SIG-M5 treated with dmso at 0.1 percent for 504 hours (cell line): ENCODE data around the gene BHLHE23.
A peak's percentile ranks its signal among the peaks of the same experiment; 100 is the strongest.
"Not testable (repeated sequence)": the region's sequence is repeated elsewhere in the genome, so short reads cannot be mapped to it uniquely, and the experiment has no call there.

Source experiments
- DNase-seq: peaks from one replicate; lab custom pipeline; 2025; ENCODE audit not compliant: unreplicated experiment; lab: John Stamatoyannopoulos, UW

Gene BHLHE23

DNA sequence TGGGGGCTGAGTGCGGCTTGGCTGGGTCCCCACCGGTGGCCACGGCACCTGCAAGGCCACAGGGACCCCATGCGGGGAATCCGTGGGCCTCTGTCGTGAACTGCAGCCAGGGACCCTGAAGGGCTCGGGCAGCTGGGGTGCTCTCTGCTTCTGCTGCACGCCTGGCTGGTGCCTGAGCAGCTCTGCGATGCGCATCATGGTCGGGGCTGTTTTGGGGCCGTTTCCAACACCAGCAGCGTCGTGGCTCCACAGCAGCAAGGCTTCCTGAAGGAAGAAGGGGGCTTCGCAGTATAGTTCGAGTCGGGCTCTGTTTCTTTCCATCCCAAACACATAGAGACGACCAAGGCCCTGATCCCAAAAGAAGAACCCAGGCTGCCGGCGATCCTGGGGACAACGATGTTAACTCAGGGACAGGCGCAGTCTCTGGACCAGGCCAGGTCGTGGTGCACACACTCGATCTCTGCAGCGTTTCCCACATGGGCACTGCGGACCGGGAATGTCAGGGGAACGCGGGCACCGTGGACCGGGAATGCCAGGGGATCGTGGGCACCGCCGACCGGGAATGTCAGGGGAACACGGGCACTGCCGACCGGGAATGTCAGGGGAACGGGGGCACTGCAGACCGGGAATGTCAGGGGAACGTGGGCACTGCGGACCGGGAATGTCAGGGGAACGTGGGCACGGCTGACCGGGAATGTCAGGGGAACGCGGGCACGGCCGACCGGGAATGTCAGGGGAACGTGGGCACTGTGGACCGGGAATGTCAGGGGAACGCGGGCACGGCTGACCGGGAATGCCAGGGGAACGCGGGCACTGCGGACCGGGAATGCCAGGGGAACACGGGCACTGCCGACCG, 36.8 kb upstream of the BHLHE23 start:
- no peak for DNase-seq

DNA sequence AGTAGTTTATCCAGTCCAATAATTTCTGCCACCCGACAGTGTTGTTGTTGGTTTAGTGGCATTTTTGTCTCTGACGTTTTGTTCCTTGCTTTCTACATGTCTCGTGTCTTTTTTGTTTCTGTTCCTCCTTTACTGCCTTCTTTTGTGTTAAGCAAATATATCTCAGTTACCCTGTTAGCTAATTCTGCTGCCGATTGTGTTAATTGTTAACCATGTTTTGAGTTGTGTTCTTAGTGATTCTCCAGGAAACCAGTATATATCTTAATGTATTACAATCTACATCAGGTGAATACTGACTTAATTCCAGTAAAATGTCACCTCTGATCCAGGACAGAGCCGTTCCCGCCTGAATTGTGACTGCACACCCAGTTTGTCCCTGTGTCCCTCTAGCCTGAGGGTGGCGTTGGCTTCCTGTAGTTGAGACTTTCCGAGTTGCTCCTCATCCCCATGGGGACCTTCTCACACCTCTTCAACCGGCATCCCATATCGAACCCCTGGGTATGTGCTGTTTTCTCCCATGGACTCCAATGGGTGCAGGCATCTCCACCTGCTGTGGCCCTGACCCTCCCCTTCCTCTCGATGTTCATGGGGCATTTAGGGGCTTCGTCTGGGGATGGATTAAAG, 35.8 kb upstream of the BHLHE23 start:
- DNase-seq, result peak; percentile 20

DNA sequence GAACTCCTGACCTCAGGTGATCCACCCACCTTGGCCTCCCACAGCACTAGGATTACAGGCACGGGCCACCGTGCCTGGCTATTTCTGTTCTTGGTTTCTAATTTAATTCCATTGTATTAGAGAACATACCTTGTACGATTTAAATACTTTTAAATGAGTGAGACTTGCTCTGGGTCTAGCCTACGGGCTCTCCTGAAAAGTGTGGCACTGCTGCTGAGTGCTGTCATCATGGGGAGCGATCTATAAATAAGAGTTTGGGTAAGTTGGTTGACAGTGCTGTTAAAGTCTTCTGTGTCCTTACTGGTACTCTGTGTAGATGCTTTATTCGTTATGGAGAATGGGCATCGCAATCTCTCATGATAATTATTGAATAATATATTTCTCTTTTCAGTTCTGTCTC, 35.0 kb upstream of the BHLHE23 start:
- DNase-seq, result no peak

DNA sequence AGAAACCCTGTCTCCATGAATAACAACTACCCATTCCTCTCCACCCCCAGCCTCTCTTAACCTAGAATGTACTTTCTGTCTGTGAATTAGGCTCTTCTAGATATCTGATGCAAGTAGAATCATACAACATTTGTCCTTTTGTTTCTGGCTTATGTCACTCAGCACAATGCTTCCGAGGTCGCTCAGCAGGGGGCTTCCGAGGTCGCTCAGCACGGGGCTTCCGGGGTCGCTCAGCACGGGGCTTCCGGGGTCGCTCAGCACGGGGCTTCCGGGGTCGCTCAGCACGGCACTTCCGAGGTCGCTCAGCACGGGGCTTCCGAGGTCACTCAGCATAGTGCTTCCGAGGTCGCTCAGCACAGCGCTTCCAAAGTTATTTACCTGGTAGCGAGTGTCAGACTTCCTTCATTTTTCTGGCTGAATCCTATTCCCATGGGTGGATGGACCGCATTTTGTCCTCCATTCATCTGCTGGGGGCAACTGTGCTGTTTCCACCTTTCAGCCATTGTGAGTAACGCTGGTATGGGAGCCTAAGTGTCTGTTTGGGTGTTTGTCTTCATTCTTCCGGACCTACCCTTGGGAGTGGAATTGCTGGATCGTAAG, 31.0 kb upstream of the BHLHE23 start:
- DNase-seq, result no peak

DNA sequence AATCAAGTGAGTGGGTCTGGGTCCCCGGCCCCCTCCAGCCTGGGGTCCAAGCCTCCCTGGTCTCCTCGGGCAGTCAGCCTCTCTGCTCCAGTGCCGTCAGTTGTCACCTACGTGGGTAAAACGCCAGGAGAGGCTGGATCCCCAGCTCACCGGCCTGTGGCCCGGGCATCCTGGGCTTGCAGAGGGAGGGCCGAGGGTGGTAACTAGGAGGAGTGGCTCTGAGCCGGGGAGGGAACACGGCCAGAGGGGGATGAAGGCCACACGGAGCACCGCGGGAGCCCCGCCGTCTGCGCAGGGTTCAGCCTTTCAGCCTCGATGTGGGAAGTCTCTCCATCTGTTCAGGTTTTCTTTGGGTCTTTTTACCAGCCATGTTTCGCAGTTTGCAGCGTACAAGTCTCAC, 29.5 kb upstream of the BHLHE23 start:
- no peak for DNase-seq

DNA sequence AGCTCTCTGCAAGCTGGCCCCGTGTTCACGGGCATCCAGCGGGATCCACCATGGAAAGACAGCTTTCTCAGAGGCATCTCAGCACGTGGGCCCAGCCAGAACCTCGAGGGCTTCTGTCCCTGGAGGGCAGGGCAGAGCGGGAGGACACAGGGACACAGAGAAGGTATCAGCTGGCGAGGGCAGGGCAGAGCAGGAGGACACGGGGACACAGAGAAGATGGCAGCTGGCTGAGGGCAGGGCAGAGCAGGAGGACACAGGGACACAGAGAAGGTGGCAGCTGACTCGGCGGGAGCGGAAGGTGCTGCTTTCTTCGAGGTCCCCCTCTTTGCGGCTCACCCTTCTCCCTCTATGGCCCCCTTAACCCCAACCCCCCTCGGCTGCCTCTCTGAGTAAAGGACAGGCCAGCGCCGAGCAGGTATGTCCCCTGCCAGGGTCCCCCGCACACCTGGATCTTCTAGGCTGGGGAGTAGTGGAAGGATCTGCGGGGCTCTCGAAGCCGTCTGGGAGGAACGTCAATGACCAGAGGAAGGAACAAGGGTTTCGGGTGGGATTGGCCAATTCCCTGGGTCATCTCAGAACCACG, 28.9 kb upstream of the BHLHE23 start:
- DNase-seq, result no peak

DNA sequence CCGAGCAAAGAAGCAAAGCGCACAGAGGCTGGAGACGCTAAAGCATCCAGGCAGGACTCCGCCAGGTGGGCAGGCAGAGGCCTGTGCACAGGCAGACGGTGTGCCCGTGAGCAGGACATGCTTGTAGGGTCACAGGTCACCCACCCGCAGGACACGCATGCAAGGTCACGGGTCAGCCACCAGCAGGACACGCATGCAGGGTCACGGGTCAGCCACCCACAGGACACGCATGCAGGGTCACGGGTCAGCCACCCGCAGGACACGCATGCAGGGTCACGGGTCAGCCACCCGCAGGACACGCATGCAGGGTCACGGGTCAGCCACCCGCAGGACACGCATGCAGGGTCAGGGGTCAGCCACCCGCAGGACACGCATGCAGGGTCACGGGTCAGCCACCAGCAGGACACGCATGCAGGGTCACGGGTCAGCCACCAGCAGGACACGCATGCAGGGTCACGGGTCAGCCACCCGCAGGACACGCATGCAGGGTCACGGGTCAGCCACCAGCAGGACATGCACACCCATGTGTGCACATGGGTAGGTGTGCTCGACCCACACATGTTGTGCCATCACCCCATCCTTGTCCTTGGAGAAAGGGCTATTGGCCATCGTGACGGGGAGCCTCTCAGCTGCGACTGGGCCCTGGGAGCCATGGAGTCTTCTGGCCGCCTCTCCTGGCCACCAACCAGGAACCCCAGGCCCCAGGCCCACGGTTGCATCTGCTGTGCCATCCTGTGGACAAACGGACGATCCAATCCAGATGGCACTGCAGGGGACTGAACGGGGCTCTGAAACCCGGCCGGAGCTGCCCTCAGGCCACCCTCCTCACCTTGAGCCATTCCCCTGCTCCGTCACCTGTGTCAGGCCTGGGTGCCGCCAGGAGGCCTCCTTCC, 28.2 kb upstream of the BHLHE23 start:
- not testable (repeated sequence) for DNase-seq

DNA sequence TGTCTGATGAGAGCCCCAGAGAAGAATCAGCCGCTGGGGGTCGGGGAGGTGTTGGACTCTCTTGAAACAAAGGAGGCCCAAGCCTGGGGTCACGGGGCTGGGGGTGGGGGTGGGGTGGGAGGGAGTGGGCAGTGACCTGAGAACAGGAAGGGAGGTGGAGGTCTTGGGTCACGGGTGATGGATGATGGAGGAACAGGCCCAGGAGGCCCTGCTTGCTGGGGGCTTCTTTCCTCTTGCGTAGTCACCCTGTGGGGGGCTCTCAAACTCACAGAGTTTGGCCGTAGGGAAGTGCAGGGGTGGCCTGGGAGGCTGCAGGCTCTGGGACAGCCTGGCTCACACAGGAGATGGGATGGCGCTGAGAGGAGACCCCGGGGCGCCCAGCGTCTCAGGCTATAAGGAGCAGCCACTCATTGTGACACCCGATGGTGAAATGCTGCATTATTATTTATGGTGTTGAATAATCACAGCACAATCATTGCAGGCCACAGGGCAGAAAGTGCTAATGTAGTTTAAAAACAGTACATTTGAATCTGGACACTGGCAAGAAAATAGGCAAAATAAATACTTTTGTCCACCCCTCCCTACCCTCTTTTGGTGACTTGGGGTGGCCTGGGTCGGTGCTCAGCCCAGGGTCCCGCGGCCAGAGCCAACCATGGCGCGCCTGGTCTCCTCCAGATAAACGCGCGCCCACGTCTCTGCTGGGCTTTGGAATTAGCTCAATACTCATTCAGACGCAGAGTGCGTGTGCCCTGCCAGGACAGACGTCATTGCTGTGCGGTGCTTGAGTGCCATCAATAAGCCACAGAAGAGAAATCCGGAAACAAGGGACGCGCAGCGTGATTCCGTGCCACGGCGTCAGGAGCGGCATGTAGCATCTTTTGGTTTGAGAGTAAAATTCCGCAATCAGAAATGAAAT, 27.3 kb upstream of the BHLHE23 start:
- DNase-seq, result no peak

DNA sequence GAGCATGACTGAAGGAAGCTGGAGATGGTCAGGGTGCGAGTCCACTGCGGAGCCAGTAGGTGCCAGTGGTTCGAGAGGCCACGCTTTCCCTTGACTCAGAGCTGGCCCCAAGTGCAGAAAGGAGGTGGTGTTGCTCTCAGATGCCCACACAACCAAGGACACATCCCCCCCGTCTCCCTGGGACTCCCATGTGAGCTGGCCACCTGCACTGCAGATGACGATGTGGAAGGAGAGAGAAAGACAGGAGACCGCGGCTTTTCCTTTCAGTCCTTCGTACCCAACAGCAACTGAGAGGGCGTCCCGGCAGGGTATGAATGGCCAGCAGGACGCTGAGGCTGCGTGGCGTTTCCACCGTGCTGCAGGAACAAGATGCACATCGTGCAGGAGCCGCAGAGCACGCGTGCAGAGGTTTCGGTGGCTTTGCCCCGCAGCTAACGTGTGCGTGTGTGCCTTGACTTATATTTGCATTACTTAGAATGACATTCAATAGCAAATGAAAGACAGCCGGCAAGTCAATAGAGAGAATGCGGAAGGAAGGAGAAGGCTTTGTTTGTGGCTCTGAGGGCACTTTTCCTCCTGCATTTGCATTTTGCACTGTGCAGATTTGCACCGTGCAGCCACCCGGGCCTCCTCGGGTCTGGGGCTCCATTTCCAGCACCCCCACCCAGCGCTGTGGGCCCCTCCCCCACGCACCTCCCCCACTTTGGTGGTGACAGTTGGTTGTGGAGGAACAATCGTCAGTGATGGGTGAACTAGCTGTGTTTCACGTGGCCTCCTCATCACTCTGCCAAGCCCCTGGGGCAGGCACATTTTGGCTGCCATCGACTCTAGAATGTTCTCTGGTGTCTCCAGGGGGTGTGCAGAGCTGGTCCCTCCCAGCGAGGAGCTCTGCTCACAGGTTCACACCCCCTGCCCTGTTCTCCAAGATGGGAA, 26.4 kb upstream of the BHLHE23 start:
- DNase-seq, result peak; percentile 29

DNA sequence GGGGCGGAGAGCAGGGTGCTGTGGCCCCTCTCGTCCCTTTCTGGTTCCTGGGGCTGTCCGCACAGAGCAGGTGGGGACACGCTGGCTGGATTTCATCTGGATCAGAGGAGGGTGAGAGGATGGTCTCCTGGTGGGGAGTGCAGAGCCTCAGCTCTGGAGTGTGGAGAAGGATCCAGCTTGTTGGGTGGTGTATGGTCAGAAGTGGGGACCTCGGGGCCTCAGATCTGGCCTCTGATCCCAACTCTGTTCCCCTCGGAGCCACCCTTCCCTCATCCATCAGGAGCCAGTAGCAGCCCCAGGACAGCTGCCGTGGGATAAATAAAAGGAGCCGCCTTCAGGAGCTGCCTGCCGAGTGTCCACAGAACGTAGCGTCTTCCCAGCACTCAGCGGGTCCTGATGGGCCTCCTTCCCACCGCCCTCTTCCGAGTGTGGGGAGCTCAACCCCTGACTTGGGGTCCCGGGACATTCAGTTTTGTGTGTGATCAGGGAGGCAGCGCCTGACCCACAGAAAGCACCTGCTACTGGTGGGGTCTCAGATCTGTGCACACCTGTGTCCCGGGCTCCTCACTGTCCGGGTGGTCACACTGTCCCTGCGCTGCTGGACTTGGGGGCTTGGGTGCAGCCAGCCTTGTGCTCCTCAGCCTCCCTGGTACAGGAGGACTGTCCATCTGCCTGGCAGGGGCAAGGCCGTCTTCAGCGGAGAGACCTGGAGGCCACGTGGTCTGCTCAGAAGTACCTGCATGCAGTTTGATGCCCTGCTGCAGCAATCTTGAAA, 25.4 kb upstream of the BHLHE23 start:
- DNase-seq, result no peak

DNA sequence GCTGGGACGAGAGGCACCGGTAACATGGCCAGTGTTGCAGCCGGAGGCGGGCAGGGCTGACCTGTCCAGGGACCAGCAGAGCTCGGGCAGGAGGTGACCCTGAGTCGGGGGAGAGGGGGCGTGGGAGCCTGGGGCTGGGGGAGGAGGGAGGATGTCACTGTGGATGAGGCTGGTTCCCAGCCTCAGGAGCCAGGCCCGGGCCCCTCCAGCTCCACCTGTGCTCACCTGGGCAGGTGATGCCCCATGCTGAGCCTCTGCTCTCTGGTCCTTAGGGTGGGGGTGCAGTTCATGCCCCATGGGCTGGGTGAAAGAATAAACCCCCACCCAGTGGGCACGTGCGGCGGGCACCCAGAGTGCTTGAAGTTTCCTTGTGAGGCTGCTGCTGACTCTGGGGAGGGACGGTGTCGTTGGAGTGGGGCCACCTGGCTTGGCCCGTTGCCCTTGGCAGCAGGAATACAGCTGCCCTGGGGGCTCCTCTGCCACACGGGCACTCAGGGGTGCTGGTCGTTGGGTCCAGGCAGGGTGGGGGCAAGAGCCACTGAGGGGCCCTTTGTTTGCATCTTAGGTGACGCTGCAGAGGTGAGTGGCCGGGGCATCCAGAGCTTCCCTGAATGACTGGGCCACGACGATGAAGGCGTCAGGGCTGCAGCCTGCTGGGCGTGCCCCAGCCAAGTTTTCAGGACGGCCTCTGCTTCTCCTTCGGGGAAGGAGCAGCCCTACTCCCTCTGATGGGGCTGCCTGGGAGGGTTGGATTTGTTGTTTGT, 24.7 kb upstream of the BHLHE23 start:
- no peak for DNase-seq

DNA sequence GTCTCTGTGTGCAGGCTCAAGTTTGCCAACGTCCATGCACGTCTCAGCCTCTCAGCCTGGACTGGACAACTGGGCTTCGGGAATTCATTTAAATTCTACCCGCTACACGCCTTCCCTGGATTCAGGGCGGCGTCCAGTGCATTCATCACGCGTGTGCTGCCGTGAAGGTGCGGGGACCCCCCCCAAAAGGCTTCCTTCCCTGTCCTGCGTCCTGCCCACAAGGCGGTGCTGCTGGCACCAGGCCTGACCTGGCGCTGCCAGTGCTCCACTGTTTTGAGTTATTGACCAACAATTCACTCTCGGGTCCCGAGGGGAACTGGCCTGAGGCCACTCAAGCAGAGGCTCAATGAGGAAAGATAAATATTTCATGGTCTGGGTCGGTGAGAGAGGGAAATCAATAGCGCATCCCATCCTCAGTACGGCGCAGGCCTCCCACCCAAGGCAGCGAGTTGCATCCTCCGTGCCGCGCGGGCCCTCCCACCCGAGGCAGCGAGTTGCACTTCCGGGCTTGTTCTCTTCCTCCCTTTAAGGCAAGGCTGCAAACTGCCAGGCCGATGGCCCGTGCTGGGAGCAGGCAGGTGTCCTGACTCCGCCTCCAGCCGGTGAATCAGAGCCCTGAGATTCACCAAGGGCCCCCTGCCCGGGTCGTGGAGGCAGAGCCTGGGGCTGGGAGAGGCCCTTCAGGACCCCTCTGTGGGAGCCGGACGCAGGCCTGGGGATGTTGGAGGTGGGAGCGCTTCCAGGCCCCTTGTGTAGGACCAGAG, 22.8 kb upstream of the BHLHE23 start:
- no peak for DNase-seq

DNA sequence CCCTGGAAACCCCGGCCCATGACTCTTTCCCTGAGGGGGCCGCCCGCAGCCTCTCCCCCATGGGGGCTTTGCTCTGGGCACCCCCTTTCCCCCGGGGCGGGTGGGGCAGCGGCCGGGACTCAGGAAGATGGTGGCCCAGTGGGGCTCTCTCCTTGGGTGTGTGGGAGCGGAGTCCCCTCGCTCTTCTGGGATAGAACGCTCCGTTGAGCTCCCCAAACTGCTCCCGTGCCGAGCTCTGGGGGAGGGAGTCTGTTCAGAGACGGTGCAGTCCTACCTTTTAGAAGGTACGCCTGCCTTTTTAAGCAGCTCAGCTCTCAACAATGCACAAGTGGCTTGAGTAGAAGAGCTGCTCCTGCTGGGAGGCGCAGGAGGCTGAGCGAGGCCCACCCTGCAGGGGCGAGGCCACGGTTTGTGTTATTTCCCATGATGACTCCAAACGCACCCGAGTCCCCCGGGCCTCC, 21.7 kb upstream of the BHLHE23 start:
- no peak for DNase-seq

DNA sequence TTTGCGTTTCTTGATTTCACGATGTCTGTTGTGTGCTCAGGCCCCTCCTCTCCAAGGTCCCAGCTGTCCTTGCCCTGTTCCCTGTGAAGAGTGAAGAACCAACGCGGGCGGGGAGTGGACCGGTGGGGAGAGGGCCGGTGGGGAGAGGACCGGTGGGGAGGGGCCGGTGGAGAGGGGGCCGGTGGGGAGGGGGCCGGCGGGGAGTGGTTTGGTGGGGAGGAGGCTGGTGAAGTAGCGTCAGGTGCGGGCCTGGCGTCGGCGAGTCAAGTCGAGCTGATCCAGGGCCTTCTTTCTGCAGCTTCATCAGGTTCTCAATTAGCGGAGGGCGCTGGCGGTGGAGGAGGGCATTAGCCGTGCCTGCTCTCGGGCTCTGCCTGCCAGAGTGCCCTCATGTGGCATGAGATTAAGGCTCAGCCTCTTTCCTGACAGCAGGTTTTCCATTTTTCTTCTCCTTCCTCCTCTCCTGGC, 21.2 kb upstream of the BHLHE23 start:
- DNase-seq, result no peak

DNA sequence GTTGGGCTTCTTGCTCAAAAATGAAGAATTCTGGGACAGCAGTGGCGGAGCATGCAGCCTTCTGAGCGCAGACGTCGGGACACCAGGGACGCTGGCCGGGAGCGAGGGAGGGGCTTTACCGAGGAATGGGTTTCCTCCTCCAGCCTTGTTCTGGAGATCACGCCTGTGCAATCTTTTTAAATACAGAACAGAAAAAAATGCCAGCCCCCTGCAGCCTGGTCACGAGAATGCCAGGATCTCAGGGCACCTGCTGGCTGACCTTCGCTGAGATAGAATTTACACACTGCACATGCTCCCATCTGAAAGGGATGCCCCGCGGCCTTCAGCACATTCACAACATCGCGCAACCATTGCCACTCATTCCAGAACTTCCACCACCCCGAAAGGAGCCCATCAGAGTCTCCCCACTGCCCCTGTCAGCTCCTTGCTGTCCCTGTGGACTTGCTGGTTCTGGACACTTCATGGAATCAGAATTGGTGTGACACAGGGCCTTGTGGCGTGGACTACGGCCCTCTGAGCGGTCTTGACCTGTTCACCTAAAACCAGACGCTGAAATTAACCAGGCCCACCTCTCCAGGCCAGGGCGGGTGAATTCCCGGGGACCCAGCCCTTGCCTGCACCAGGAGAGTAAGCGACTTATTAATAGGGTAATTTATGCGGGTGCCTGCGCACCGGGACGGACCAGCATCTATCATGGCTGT, 20.6 kb upstream of the BHLHE23 start:
- no peak for DNase-seq
